H1 (cell line): ENCODE measurements around the gene TRAPPC2B. TPM values are rescaled to one million over a fixed set of nuclear protein-coding genes. Genes with fewer than 3 reads are reported as not detected.

ENCODE experiments used
- CHD7 ChIP-seq: fragments of 300-600 bp; sonication (generic); IDR thresholded peaks from 2 replicates; pipeline ENCODE4 v1.7.1; 2012; ENCODE audit warnings: low read length, moderate library complexity, mild to moderate bottlenecking, inconsistent platforms; ENCODE audit not compliant: insufficient replicate concordance
- KDM4A ChIP-seq: IDR thresholded peaks from one replicate; pipeline ENCODE4 v1.7.1; 2012; ENCODE audit warnings: low read depth, mild to moderate bottlenecking, moderate library complexity, low read length, inconsistent platforms; ENCODE audit not compliant: severe bottlenecking
- POLR2AphosphoS5 ChIP-seq: IDR thresholded peaks from 2 replicates; pipeline ENCODE4 v1.6.1; 2011; ENCODE audit warnings: low read depth, low read length
- polyA plus RNA-seq, 7 experiments: library from polyadenylated mRNA; depleted of rRNA in 3 of 7; stranded (reverse) in 5 of 7; unstranded in 2 of 7; fragments of >200 nt in 5 of 7; fragments of 200-250 nt in 2 of 7; gene quantifications; 1 replicate in 5 of 7; 2 replicates in 1 of 7; 4 replicates in 1 of 7; pipeline versions ENCODE4 v1.2.1 to v1.2.3, GENCODE V29; 2011 to 2013; ENCODE audit warnings: missing spikeins in 2 of 7, mixed read lengths in 2 of 7
- total RNA-seq: library from RNA; stranded (reverse); fragmentation: NEBNext Ultra II Directional; extraction: Animal tissue kit (Norgen Biotek cat#: 25700); gene quantifications from 2 replicates; pipeline ENCODE4 v1.2.1, GENCODE V29; 2021

TRAPPC2B gene
- total and polyA plus RNA-seq, 2 of the 8 experiments (the other 6 are each of a cell fraction or from before 2014, with no cell fraction given) = 8.7 to 28.3 TPM

- TF ChIP-seq POLR2AphosphoS5 = no peak
- TF ChIP-seq CHD7 = no peak
- no peak for TF ChIP-seq KDM4A
- TF ChIP-seq, all 59 proteins: peak for 0
These were observed 15.2 kb upstream of the TRAPPC2B start (continued) for GRCh38 chr19:57348136-57348535.
